Calu3 (cell line): ENCODE data around the gene CPNE6. TPM values are rescaled to one million over a fixed set of nuclear protein-coding genes. Genes with fewer than 3 reads are reported as not detected.

Experiments
- BruUV-seq: library from RNA; stranded (reverse); fragments of 400-500 nt; replicated peaks from 2 replicates; lab custom pipeline; 2021; lab: Mats Ljungman, UMichigan
- CTCF ChIA-PET: fragments of 300-600 bp; sonication (Branson Sonifier 250); formaldehyde crosslinking; loops from one replicate; lab custom pipeline; 2022; ENCODE audit warnings: antibody characterized with exemption; lab: Charles Lee
- DNase-seq: peaks from one replicate; pipeline ENCODE4 v3.0.0; 2022
- H3K27ac Mint-ChIP-seq: one replicate; pipeline ENCODE4 v1.8.0; 2022; ENCODE audit warnings: mixed read lengths; ENCODE audit not compliant: unreplicated experiment
- H3K27me3 Mint-ChIP-seq: one replicate; pipeline ENCODE4 v1.8.0; 2022; ENCODE audit warnings: mixed read lengths; ENCODE audit not compliant: unreplicated experiment
- H3K36me3 Mint-ChIP-seq: one replicate; pipeline ENCODE4 v1.8.0; 2022; ENCODE audit warnings: mild to moderate bottlenecking, moderate library complexity, mixed read lengths; ENCODE audit not compliant: insufficient read depth, unreplicated experiment
- H3K4me1 Mint-ChIP-seq: one replicate; pipeline ENCODE4 v1.8.0; 2022; ENCODE audit warnings: mild to moderate bottlenecking, low read depth, mixed read lengths; ENCODE audit not compliant: unreplicated experiment
- H3K4me3 Mint-ChIP-seq: one replicate; pipeline ENCODE4 v1.8.0; 2022; ENCODE audit warnings: mild to moderate bottlenecking, low read depth, moderate library complexity, mixed read lengths; ENCODE audit not compliant: unreplicated experiment
- H3K9me3 Mint-ChIP-seq: one replicate; pipeline ENCODE4 v1.8.0; 2022; ENCODE audit warnings: low read depth, mixed read lengths; ENCODE audit not compliant: unreplicated experiment
- intact Hi-C: fragments of 100-400 bp; cut with micrococcal nuclease; formaldehyde crosslinking; loops from one replicate; pipeline ENCODE4 v1.10.0; 2022; ENCODE audit not compliant: unreplicated experiment
- total RNA-seq: library from RNA; stranded (reverse); gene quantifications from 2 replicates; pipeline ENCODE4 v1.2.3, GENCODE V29; 2022
- TF ChIP-seq, protein P1 (sequence below): fragments of 200-600 bp; IDR thresholded peaks from one replicate; pipeline ENCODE4 v1.8.0; 2022; ENCODE audit warnings: antibody characterized with exemption; ENCODE audit not compliant: unreplicated experiment

CPNE6 gene
- total RNA-seq, 1 experiment from 2014 or later = not detected

DNA sequence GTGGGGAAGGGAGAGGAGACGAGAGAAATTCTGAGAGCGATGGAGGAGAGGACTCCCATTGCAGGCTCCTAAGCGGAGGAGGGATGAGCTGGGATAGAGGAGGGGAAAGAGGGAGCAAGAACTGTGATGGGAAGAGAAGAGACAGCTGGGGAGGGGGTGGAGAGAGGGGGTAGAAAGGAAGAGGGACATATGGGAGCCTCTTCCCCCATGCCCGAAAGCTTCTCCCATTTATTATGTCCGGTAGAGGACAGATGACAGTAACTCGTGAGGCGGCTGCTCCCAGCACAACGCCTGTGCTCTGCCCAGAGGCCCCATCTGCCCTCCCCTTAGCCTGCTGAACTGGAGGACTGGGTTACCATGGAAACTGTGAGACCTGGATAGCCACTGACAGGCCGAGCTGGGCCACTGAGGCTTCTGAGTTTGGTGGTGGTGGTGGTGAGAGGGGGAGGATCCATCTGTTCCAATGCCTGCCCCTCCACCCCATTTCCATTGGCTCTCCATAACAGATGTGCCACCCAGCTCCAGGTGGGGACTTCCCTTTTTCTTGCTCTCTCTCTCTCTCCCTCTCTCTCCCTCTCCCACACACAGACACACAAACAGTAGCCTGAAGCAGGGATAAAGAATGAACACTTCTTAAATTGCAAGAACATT lies 8.3 kb downstream of the CPNE6 start:
- DNase-seq = no peak
- intact Hi-C loops = no loop called here
- H3K4me1 Mint-ChIP-seq = peaks cover 8% of the 10 kb centered on the region
- BruUV-seq = no TSS peak
- CTCF ChIA-PET = interaction anchor here (0.7 to 2.8 kb wide), 3 partner anchors 11 to 56 kb away, joined by 3 to 10 read pairs (median 3); partner anchors contain the start of gene PSME1
- H3K4me3 Mint-ChIP-seq = no peak overlapping the region
- peaks cover 9% of the 10 kb centered on the region for H3K36me3 Mint-ChIP-seq
- TF ChIP-seq, protein P1, sequence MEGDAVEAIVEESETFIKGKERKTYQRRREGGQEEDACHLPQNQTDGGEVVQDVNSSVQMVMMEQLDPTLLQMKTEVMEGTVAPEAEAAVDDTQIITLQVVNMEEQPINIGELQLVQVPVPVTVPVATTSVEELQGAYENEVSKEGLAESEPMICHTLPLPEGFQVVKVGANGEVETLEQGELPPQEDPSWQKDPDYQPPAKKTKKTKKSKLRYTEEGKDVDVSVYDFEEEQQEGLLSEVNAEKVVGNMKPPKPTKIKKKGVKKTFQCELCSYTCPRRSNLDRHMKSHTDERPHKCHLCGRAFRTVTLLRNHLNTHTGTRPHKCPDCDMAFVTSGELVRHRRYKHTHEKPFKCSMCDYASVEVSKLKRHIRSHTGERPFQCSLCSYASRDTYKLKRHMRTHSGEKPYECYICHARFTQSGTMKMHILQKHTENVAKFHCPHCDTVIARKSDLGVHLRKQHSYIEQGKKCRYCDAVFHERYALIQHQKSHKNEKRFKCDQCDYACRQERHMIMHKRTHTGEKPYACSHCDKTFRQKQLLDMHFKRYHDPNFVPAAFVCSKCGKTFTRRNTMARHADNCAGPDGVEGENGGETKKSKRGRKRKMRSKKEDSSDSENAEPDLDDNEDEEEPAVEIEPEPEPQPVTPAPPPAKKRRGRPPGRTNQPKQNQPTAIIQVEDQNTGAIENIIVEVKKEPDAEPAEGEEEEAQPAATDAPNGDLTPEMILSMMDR = no peak
- peaks cover 20% of the 10 kb centered on the region for H3K27me3 Mint-ChIP-seq
- H3K27ac Mint-ChIP-seq = no peak overlapping the region
- H3K9me3 Mint-ChIP-seq = no peaks in the 10 kb centered on the region

DNA sequence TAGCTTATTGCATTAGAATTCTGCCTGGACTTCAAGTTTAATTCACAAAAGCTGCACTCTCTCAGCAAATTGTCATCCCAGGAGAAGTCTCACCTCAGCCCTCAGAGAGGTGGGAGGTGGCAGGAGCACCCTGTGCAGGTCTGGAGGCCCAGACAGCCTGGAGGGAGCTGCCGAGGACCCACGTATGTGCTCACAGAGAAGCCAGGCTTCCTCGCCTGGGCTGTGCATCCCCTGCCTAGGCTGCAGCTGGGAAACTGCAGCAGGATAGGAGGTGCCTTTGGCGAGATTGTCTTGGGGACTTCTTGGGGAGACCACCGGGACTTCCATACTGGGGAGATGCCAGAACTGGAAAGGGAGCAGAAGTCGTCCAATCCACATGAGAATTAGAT lies 8.8 kb downstream of the CPNE6 start:
- TF ChIP-seq, protein P1 = no peak
- intact Hi-C loops = no loop called here
- Mint-ChIP-seq H3K36me3 (peaks cover 9% of the 10 kb centered on the region), H3K27ac (no peak overlapping the region), H3K4me3 (peak overlapping the region; percentile 72), H3K9me3 (no peaks in the 10 kb centered on the region), H3K4me1 (peaks cover 8% of the 10 kb centered on the region), H3K27me3 (peaks cover 15% of the 10 kb centered on the region)
- DNase-seq = no peak
- CTCF ChIA-PET = interaction anchor here (0.7 to 2.8 kb wide), 4 partner anchors 10 to 56 kb away, joined by 3 to 10 read pairs (median 5); partner anchors contain the start of genes PCK2 and PSME1
- no TSS peak for BruUV-seq

DNA sequence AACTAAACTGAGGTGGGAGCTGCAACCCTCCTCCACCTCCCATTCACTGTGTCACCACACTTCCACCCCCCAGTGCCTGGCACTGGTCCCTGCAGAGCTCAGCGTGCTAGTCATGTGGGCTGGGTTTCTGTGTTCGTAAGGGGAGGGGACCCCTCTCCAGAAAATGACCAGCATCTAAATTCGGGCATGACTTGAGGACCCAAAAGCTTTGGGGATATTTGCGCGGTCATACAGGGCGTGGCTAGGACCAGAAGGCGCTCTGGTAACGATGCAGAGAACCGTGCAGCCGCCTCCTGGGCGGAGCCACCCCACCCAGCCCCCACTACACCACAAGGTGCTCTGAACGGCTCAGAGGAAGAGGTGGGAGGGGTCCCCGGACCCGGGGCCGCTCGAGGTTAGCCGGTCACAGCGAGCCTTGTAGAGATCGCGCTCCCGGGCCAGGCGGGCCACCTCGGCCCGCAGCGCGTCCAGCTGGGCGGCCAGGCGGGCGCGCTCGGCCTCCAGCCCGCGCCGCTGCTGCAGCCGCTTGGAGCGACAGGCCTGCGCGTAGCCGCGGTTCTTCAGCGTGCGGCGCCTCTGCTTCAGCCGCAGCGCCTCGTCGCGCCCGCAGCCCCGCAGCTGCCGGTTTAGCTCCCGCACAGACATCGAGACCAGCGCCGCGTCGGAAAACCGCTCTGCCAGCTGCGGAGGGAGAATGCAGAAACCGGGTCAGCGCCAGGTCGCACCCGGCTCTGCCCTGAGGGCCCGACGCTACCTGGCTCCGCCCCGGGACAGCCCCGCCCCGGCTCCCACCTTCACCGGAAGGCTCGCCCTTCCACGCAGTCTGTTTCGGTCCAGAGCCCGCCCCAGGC lies 9.8 kb downstream of the CPNE6 start:
- H3K36me3 Mint-ChIP-seq = peaks cover 9% of the 10 kb centered on the region
- H3K9me3 Mint-ChIP-seq = no peaks in the 10 kb centered on the region
- intact Hi-C loops = no loop called here
- H3K4me3 Mint-ChIP-seq = peak overlapping the region; percentile 72
- no peak overlapping the region for H3K27ac Mint-ChIP-seq
- peaks cover 12% of the 10 kb centered on the region for H3K27me3 Mint-ChIP-seq
- CTCF ChIA-PET = interaction anchor here (0.7 to 2.8 kb wide), 4 partner anchors 9 to 96 kb away, joined by 3 to 10 read pairs (median 5); partner anchors contain the start of gene PCK2
- H3K4me1 Mint-ChIP-seq = peaks cover 8% of the 10 kb centered on the region
- TF ChIP-seq, protein P1 = no peak
- peak; percentile 72 for DNase-seq
- no TSS peak for BruUV-seq

DNA sequence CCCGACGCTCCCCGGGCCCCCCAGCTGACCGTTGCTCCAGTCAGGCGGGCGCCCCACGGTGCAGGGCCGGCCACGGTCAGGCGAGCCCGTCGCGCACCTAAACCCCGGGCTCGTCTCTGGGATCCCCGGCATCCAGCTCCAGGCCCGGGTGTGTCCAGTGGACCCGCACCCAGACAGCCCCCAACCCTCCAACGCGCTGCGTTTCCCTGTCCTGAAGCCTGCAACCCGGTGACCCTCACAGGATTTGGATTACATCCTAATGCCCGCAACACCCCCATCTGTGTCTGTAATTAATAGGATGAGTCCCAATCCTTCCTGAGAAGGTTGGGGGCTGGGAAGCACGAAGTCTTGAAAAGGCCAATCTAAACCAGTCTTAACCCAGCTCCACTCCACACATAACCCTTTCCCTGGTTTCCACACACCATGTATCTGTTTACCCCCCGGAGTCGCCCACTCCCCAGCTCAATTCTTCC lies 10.4 kb downstream of the CPNE6 start:
- CTCF ChIA-PET = interaction anchor here (0.6 to 2.8 kb wide), 4 partner anchors 9 to 97 kb away, joined by 3 to 10 read pairs (median 6); partner anchors contain the start of gene PCK2
- peaks cover 8% of the 10 kb centered on the region for H3K4me1 Mint-ChIP-seq
- H3K9me3 Mint-ChIP-seq = no peaks in the 10 kb centered on the region
- DNase-seq = no peak
- peak overlapping the region; percentile 49 for H3K27ac Mint-ChIP-seq
- intact Hi-C loops = no loop called here
- peaks cover 17% of the 10 kb centered on the region for H3K27me3 Mint-ChIP-seq
- peak overlapping the region; percentile 72 for H3K4me3 Mint-ChIP-seq
- peaks cover 9% of the 10 kb centered on the region for H3K36me3 Mint-ChIP-seq
- no TSS peak for BruUV-seq
- TF ChIP-seq, protein P1 = no peak
